GM12874 (cell line): ENCODE data around the gene ELMO3.
A peak's percentile ranks its signal among the peaks of the same experiment; 100 is the strongest.

ENCODE experiments used
- CTCF ChIP-seq: IDR thresholded peaks from 2 replicates; pipeline ENCODE4 v1.5.1; 2011; ENCODE audit warnings: low read depth, mild to moderate bottlenecking, control low read depth, low read length, moderate library complexity; ENCODE audit not compliant: insufficient read depth

The ELMO3 gene

GRCh38 chr16:67199011-67199807 lies at the start of gene ELMO3:
ELMO3 (plus strand) TSS chr16:67199131; CDS start chr16:67199327, 196 bp downstream.
- no peak for TF ChIP-seq CTCF

- TF ChIP-seq CTCF: no peak
These were observed 49.5 kb upstream of the ELMO3 start for GRCh38 chr16:67149276-67150046.

GRCh38 chr16:67150047-67150832 lies 48.7 kb upstream of the ELMO3 start:
- 0 out of 2 replicates have a peak, but pooled peaks have one; percentile 12 for TF ChIP-seq CTCF

GRCh38 chr16:67150833-67151396 lies 48.0 kb upstream of the ELMO3 start, which contains the start of gene B3GNT9:
B3GNT9 (minus strand) TSS chr16:67150998; CDS start chr16:67150485, 513 bp downstream.
- no peak for TF ChIP-seq CTCF

GRCh38 chr16:67151431-67152097 lies 47.4 kb upstream of the ELMO3 start:
- 0 out of 2 replicates have a peak, but pooled peaks have one; percentile 7 for TF ChIP-seq CTCF

GRCh38 chr16:67154578-67155294 lies 44.2 kb upstream of the ELMO3 start:
- no peak for TF ChIP-seq CTCF
